CD14-positive monocyte (primary cell): ENCODE data around the gene IQSEC3. TPM values are rescaled to one million over a fixed set of nuclear protein-coding genes. Genes with fewer than 3 reads are reported as not detected.

Experiments
- DNase-seq, 3 donors: peaks; one replicate each; pipeline ENCODE4 v3.0.0-alpha.2; 2011 to 2022
- H2AFZ ChIP-seq: 2 replicates; pipeline ENCODE4 v1.6.0; 2012; ENCODE audit warnings: mild to moderate bottlenecking, low read depth, low read length, inconsistent platforms; ENCODE audit not compliant: insufficient read depth, poor library complexity, severe bottlenecking
- H3K27ac ChIP-seq, 2 donors: 1 replicate in 1 of 2; 2 replicates in 1 of 2; pipeline ENCODE4 v1.5.1; 2012 to 2013; ENCODE audit warnings: low read length in 2 of 2, control low read depth in 1 of 2, inconsistent platforms in 1 of 2, low read depth in 1 of 2, mild to moderate bottlenecking in 1 of 2
- H3K27me3 ChIP-seq, 2 donors: one replicate each; pipeline versions ENCODE4 v1.6.0 to v1.6.1; 2011 to 2013; ENCODE audit warnings: low read length in 2 of 2; ENCODE audit not compliant: control insufficient read depth in 2 of 2, insufficient read depth in 2 of 2
- H3K36me3 ChIP-seq, 2 donors: replicated peaks in 1 of 2; 1 replicate in 1 of 2; 2 replicates in 1 of 2; pipeline versions ENCODE4 v1.5.1 to v1.6.1; 2012 to 2013; ENCODE audit warnings: low read length in 2 of 2, control low read depth in 1 of 2, inconsistent platforms in 1 of 2, mild to moderate bottlenecking in 1 of 2; ENCODE audit not compliant: insufficient read depth in 2 of 2, control insufficient read depth in 1 of 2
- H3K4me1 ChIP-seq, 2 donors: 1 replicate in 1 of 2; 2 replicates in 1 of 2; pipeline versions ENCODE4 v1.5.1 to v1.6.1; 2012 to 2013; ENCODE audit warnings: low read length in 2 of 2, control low read depth in 1 of 2, inconsistent platforms in 1 of 2, mild to moderate bottlenecking in 1 of 2, moderate library complexity in 1 of 2; ENCODE audit not compliant: insufficient read depth in 2 of 2, control insufficient read depth in 1 of 2
- H3K4me2 ChIP-seq: replicated peaks from 2 replicates; pipeline ENCODE3; 2012; ENCODE audit warnings: low read length, moderate library complexity, mild to moderate bottlenecking; ENCODE audit not compliant: poor library complexity, severe bottlenecking; ENCODE audit errors: extremely low read depth
- H3K4me3 ChIP-seq, 3 experiments: fragments of 200-600 bp in 1 of 3; sonication (generic) in 1 of 3; replicated peaks in 1 of 3; 1 replicate in 2 of 3; 2 replicates in 1 of 3; pipeline ENCODE4 v1.5.1; 2011 to 2013; ENCODE audit warnings: low read length in 3 of 3, mild to moderate bottlenecking in 3 of 3, control low read depth in 2 of 3, low read depth in 2 of 3, inconsistent platforms in 1 of 3, moderate library complexity in 1 of 3
- H3K79me2 ChIP-seq: 2 replicates; pipeline ENCODE4 v1.6.0; 2012; ENCODE audit warnings: mild to moderate bottlenecking, control low read depth, inconsistent platforms, low read length, moderate library complexity; ENCODE audit not compliant: insufficient read depth
- H3K9ac ChIP-seq: 2 replicates; pipeline ENCODE4 v1.6.0; 2017; ENCODE audit warnings: low read length, mild to moderate bottlenecking; ENCODE audit not compliant: insufficient read depth, poor library complexity, severe bottlenecking
- H3K9me3 ChIP-seq, 2 donors: replicated peaks in 1 of 2; 1 replicate in 1 of 2; 2 replicates in 1 of 2; pipeline versions ENCODE4 v1.5.1 to v1.6.1; 2012 to 2013; ENCODE audit warnings: low read length in 2 of 2, control low read depth in 1 of 2; ENCODE audit not compliant: control insufficient read depth in 1 of 2, insufficient read depth in 1 of 2
- H4K20me1 ChIP-seq: 2 replicates; pipeline ENCODE4 v1.6.0; 2012; ENCODE audit warnings: mild to moderate bottlenecking, low read length, control low read depth, moderate library complexity; ENCODE audit not compliant: insufficient read depth
- H3K27ac Mint-ChIP-seq, 7 donors: one replicate each; pipeline ENCODE4 v1.8.0; 2020; ENCODE audit warnings: mild to moderate bottlenecking in 7 of 7, mixed read lengths in 7 of 7, moderate library complexity in 6 of 7, inconsistent platforms in 2 of 7
- H3K27me3 Mint-ChIP-seq, 3 donors: one replicate each; pipeline ENCODE4 v1.8.0; 2021 to 2022; ENCODE audit warnings: low read depth in 3 of 3, mild to moderate bottlenecking in 3 of 3, mixed read lengths in 3 of 3, moderate library complexity in 3 of 3, inconsistent platforms in 1 of 3
- H3K36me3 Mint-ChIP-seq, 2 donors: one replicate each; pipeline ENCODE4 v1.8.0; 2020; ENCODE audit warnings: mixed read lengths in 2 of 2, inconsistent platforms in 1 of 2, mild to moderate bottlenecking in 1 of 2
- H3K4me1 Mint-ChIP-seq: one replicate; pipeline ENCODE4 v1.8.0; 2020; ENCODE audit warnings: mild to moderate bottlenecking, mixed read lengths
- H3K4me3 Mint-ChIP-seq, 2 donors: one replicate each; pipeline ENCODE4 v1.8.0; 2020; ENCODE audit warnings: mild to moderate bottlenecking in 2 of 2, mixed read lengths in 2 of 2, moderate library complexity in 1 of 2
- H3K9me3 Mint-ChIP-seq, 7 donors: one replicate each; pipeline ENCODE4 v1.8.0; 2020 to 2022; ENCODE audit warnings: mixed read lengths in 7 of 7, mild to moderate bottlenecking in 6 of 7, moderate library complexity in 6 of 7, inconsistent platforms in 2 of 7
- CTCF ChIP-seq: fragments of 200-600 bp; IDR thresholded peaks from one replicate; pipeline ENCODE4 v1.8.0; 2022; ENCODE audit warnings: antibody characterized with exemption, mild to moderate bottlenecking
- WGBS: methylation state at CpG from one replicate; pipeline ENCODE4 v1.1.5; 2013; ENCODE audit warnings: missing lambda C conversion rate; ENCODE audit not compliant: insufficient coverage; 5-methylcytosine and 5-hydroxymethylcytosine counted together
- intact Hi-C, 2 donors: fragments of 100-400 bp; cut with micrococcal nuclease; formaldehyde crosslinking; loops; one replicate each; pipeline versions ENCODE4 v1.15.0 to v1.15.1; 2023
- polyA plus RNA-seq, 3 donors: library from polyadenylated mRNA; depleted of rRNA in 1 of 3; unstranded in 2 of 3; stranded (reverse) in 1 of 3; fragments of 300-500 nt in 2 of 3; fragments of >200 nt in 1 of 3; fragmentation: Illumina TruSeq in 2 of 3; gene quantifications; 1 replicate in 2 of 3; 2 replicates in 1 of 3; pipeline ENCODE4 v1.2.3, GENCODE V29; 2012 to 2021

IQSEC3 gene
- polyA plus RNA-seq, 3 donors, result not detected

- H3K27ac Mint-ChIP-seq, result peak overlapping the region in 3 of 7 donors; percentile 34 to 57 (median 48)
- Histone ChIP-seq H3K9ac (no peak overlapping the region), H4K20me1 (no peaks in the 10 kb centered on the region), H3K79me2 (no peaks in the 10 kb centered on the region), H3K36me3 (no peaks in the 10 kb centered on the region), H3K27me3 (no peaks in the 10 kb centered on the region), H3K27ac (no peak overlapping the region), H3K4me1 (no peaks in the 10 kb centered on the region), H2AFZ (no peak overlapping the region), H3K4me3 (no peak overlapping the region), H3K9me3 (no peaks in the 10 kb centered on the region), H3K4me2 (no peak overlapping the region)
- H3K4me3 Mint-ChIP-seq, result no peak overlapping the region
- H3K27me3 Mint-ChIP-seq, result peaks cover 0 to 6% (median 0%) of the 10 kb centered on the region in 3 donors
- H3K36me3 Mint-ChIP-seq, result no peaks in the 10 kb centered on the region
- TF ChIP-seq CTCF, result no peak
- H3K4me1 Mint-ChIP-seq, result peaks cover 9% of the 10 kb centered on the region
- DNase-seq, result no peak
- peaks cover 0 to 3% (median 0%) of the 10 kb centered on the region in 7 donors for H3K9me3 Mint-ChIP-seq
- 81% methylated on average over 4 of the region's 7 CpGs for WGBS
- intact Hi-C loops, result no loop called here
Measured at GRCh38 chr12:159156-159782, 92.7 kb downstream of the IQSEC3 start.

GRCh38 chr12:160858-161257 lies 94.3 kb downstream of the IQSEC3 start:
- Histone ChIP-seq H3K9ac (no peak overlapping the region), H4K20me1 (no peaks in the 10 kb centered on the region), H3K36me3 (no peaks in the 10 kb centered on the region), H3K9me3 (no peaks in the 10 kb centered on the region), H3K4me1 (no peaks in the 10 kb centered on the region), H3K79me2 (no peaks in the 10 kb centered on the region), H3K4me3 (no peak overlapping the region), H3K27me3 (no peaks in the 10 kb centered on the region), H3K27ac (no peak overlapping the region), H2AFZ (no peak overlapping the region), H3K4me2 (no peak overlapping the region)
- Mint-ChIP-seq H3K4me1 (peaks cover 9% of the 10 kb centered on the region), H3K27ac (peak overlapping the region in 1 of 7 donors; percentile 9), H3K9me3 (no peaks in the 10 kb centered on the region), H3K36me3 (no peaks in the 10 kb centered on the region), H3K4me3 (no peak overlapping the region), H3K27me3 (peaks cover 0 to 7% (median 0%) of the 10 kb centered on the region in 3 donors)
- no peak for DNase-seq
- no peak for TF ChIP-seq CTCF
- intact Hi-C loops, result no loop called here
- WGBS, result 100% methylated on average over 2 of the region's 9 CpGs
